ENCODE measurements around the gene AKAP13. TPM values are rescaled to one million over a fixed set of nuclear protein-coding genes. Genes with fewer than 3 reads are reported as not detected.

The AKAP13 gene
- total RNA-seq, 2 experiments from 2014 or later, result 79.4 to 83.2 TPM

DNA sequence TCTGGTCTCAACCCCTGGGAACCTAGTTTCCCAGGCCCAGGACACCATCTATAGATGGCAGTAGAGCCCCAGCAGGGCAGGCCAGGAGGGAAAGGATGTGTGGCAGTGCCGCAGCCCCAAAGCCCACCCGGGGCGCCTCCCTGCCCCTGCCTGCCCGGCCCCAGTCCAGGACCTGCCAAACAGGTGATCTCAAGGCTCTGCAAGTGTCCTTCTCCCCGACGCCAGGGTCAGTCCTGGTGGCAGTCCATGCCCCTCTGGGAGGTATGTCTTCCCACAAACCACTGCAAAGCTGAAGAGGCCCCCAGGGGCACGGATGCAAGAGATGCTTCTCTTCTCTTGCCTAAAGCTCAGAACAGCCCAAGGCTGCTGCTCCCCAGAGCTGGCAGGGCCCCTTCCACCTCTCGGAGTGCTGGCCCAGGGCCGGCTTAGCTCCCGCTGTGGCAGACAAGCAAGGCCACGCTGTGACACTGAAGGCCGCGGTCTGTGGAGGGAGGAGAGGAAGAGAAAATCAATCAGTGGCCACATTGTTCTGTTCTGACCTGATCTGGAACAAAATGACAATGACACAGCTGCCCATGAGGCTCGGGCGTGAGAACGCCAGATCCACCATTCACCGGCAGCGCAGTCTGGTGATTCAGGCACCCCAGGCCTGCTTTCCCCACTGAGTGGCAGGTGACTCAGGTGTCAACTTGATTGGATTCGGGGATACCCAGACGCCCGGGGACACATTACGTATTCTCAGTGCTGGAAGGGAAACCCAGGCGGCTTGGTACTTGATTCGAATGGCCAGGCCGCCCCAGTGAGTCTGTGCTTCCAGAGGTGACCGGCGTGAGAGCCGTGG is 380.3 kb downstream of the AKAP13 start:
- DNase-seq, result no peak
- H3K4me1 Mint-ChIP-seq (ENCODE audit: low read depth), result no peaks in the 10 kb centered on the region
- H3K9me3 Mint-ChIP-seq, result no peaks in the 10 kb centered on the region
- intact Hi-C loops (cut with micrococcal nuclease), result no loop called here
- CTCF ChIA-PET, result interaction anchor here (0.6 to 1.0 kb wide), 3 partner anchors 19 to 81 kb away, joined by 3 to 5 read pairs (median 3); no protein-coding TSS in a partner anchor
- H3K4me3 Mint-ChIP-seq, result no peak overlapping the region
- peaks cover 2% of the 10 kb centered on the region for H3K36me3 Mint-ChIP-seq (ENCODE audit: low read depth)
- H3K27me3 Mint-ChIP-seq (ENCODE audit: low read depth), result no peaks in the 10 kb centered on the region
- H3K27ac Mint-ChIP-seq, result no peak overlapping the region

DNA sequence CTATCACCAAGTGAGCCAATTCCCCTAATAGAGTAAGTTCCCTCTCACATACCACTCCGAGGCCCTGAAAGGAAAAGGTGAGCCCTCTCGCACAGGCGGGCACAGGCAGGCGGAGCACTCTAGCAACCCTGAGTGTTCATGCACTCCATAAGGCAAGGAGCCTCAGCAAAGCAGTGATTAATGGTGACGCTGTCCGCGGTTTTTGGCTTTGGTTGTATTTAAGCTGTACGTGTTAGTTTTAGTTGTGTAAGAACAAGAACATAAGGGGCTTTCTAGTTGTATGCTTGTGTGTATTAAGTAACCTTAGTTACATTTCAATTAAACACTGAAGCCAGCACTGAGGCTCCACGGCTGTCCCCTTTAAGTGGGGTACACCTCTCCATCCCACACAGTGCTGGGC is 381.2 kb downstream of the AKAP13 start:
- H3K9me3 Mint-ChIP-seq, result no peaks in the 10 kb centered on the region
- H3K4me3 Mint-ChIP-seq, result no peak overlapping the region

DNA sequence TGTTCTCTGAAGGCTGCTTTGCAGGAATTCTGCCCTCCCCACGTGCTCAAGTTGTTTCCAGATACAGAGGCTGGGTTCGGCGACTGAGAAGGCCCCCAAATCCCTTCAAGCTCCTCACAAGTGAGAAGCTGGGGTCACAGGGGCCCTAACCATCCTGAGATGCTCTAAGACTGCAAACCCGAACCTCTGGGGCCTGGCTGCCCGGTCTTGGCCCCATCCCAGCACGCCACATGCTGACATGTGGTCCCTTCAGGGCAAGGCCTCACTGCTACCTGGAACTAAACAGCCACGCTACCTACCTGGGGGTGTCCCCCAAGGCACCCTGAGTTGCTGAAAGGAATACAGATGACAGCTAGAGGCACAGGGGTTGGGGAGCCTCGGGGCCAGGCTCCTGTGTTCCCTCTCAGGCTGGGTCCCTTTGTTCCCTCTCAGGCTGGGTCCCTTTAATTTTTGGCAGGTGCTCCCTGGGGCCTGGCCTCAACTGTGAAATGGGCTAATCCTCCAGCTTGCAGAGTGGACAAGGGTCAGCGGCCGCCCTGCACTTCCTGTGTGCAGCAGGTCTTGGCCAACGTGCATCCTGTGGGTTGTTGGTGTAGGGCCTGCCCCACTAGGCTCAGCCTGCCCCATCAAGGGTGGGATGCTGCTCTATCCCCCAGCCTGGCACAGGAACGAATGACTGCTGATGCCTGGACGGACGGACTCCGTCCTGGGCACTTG is 381.8 kb downstream of the AKAP13 start:
- H3K27me3 Mint-ChIP-seq (ENCODE audit: low read depth), result no peaks in the 10 kb centered on the region

More for the DNA sequence above, 381.2 kb downstream of the AKAP13 start:
- CTCF ChIA-PET, result interaction anchor here (0.7 to 1.0 kb wide), 2 partner anchors 79 to 93 kb away, joined by 4 to 5 read pairs; no protein-coding TSS in a partner anchor
- no peak for DNase-seq
- H3K4me1 Mint-ChIP-seq (ENCODE audit: low read depth), result no peaks in the 10 kb centered on the region
- H3K27me3 Mint-ChIP-seq (ENCODE audit: low read depth), result no peaks in the 10 kb centered on the region
- intact Hi-C loops (cut with micrococcal nuclease), result no loop called here
- no peak overlapping the region for H3K27ac Mint-ChIP-seq
- peaks cover 2% of the 10 kb centered on the region for H3K36me3 Mint-ChIP-seq (ENCODE audit: low read depth)

DNA sequence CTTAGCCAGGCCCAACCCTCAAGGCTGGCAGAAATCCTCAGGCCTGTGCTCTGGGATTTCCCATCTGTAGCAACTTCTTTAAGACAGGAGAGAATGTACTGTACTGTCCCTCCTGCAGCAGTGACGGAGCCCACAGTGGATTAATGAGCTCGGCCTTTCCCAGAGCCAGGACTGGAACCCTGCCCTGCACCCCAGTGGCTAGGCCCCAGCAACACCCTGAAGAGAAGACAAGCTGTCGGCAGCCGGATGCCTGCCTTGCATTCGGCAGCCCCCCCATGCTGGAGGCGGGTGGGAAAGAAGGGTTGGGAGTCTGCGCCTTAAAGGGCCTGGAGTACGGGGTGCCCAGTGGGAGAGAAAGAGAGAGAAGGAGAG is 382.3 kb downstream of the AKAP13 start:
- H3K4me3 Mint-ChIP-seq, result no peak overlapping the region
- H3K4me1 Mint-ChIP-seq (ENCODE audit: low read depth), result no peaks in the 10 kb centered on the region
- DNase-seq, result no peak
- CTCF ChIA-PET, result no interaction called here
- H3K9me3 Mint-ChIP-seq, result no peaks in the 10 kb centered on the region
- peaks cover under 1% of the 10 kb centered on the region for H3K36me3 Mint-ChIP-seq (ENCODE audit: low read depth)
- intact Hi-C loops (cut with micrococcal nuclease), result no loop called here
- H3K27ac Mint-ChIP-seq, result peak overlapping the region; percentile 61
- no peaks in the 10 kb centered on the region for H3K27me3 Mint-ChIP-seq (ENCODE audit: low read depth)

More for the DNA sequence above, 381.8 kb downstream of the AKAP13 start:
- no peak for DNase-seq
- CTCF ChIA-PET, result interaction anchor here (0.7 to 1.0 kb wide), 2 partner anchors 79 to 92 kb away, joined by 4 to 5 read pairs; no protein-coding TSS in a partner anchor
- peaks cover 2% of the 10 kb centered on the region for H3K36me3 Mint-ChIP-seq (ENCODE audit: low read depth)
- no peaks in the 10 kb centered on the region for H3K4me1 Mint-ChIP-seq (ENCODE audit: low read depth)
- intact Hi-C loops (cut with micrococcal nuclease), result no loop called here
- no peak overlapping the region for H3K27ac Mint-ChIP-seq
- no peak overlapping the region for H3K4me3 Mint-ChIP-seq
- no peaks in the 10 kb centered on the region for H3K9me3 Mint-ChIP-seq

DNA sequence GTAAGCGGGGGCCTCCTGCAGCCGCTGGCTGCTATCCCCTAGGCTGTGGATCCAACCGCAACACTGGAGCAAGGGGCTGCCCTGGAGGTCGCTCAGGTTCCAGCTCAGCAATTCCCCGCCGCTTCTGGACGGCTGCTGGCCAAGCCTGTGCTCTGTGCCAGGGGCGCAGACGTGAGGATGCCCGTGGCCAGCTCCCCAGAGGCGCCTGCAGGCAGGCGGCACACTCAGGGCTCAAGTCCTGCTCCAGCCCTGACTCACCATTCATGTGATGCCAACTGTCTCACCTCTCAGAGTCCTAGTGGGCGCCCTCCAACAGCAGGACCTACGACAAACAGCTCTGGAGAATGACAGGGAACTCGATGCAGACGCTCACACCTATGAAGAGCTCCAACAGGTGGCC is 382.8 kb downstream of the AKAP13 start:
- Mint-ChIP-seq H3K4me1 (ENCODE audit: low read depth) (no peaks in the 10 kb centered on the region), H3K27me3 (ENCODE audit: low read depth) (no peaks in the 10 kb centered on the region), H3K4me3 (no peak overlapping the region), H3K9me3 (no peaks in the 10 kb centered on the region), H3K27ac (no peak overlapping the region), H3K36me3 (ENCODE audit: low read depth) (no peaks in the 10 kb centered on the region)
- CTCF ChIA-PET, result no interaction called here
- DNase-seq, result no peak
- intact Hi-C loops (cut with micrococcal nuclease), result no loop called here

DNA sequence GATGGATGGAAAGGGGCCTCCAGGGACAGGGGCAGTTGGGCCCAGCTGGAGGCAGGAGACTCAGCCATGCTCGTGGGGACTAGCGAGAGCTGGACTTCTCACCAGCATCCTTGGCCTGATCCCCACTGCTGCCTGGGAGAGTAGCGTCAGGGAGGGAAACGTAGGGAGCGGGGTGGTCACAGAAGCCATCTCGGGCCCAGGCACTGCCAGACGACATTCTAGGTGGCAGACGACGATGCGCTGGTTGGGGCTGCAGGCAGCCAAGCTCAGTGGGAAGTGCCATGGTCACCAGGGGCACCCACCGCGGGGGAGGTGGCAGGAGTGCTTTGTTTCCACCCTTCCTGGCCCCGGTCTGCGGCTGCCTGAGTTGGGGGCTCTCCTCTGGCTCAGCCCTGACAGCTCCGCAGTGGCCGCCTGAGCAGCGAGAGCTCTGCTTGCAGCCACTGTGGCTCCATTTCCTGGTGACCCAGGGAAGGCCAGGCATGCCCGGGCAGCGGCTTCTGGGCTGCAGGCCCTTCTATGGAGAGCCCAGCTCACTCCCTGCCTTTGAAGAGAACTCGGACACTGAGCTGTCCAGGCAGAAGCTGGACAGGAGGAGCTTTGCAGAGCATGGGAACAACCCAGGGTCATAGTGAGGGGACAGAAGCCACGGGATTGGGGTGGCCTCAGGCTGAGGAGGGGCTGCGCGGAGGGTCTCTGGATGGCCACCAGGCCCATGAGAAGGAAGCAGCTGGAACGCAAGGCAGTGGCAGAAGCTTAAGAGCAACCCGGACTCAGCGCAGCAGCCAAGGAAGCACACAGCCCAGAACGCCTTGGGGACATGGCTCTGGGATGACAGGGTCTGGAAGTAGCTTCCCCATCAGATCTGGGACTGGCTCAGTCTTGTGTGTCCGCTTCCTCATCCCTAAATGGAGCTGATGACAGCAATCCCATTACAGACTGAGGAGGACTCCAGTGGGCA is 383.6 kb downstream of the AKAP13 start:
- no peak overlapping the region for H3K27ac Mint-ChIP-seq
- DNase-seq, result no peak
- H3K27me3 Mint-ChIP-seq (ENCODE audit: low read depth), result no peaks in the 10 kb centered on the region
- no peaks in the 10 kb centered on the region for H3K36me3 Mint-ChIP-seq (ENCODE audit: low read depth)
- no peaks in the 10 kb centered on the region for H3K4me1 Mint-ChIP-seq (ENCODE audit: low read depth)
- H3K9me3 Mint-ChIP-seq, result no peaks in the 10 kb centered on the region
- CTCF ChIA-PET, result interaction anchor here (0.6 kb wide), 1 partner anchor 451 kb away, joined by 4 read pairs; no protein-coding TSS in a partner anchor
- no peak overlapping the region for H3K4me3 Mint-ChIP-seq
- intact Hi-C loops (cut with micrococcal nuclease), result no loop called here

DNA sequence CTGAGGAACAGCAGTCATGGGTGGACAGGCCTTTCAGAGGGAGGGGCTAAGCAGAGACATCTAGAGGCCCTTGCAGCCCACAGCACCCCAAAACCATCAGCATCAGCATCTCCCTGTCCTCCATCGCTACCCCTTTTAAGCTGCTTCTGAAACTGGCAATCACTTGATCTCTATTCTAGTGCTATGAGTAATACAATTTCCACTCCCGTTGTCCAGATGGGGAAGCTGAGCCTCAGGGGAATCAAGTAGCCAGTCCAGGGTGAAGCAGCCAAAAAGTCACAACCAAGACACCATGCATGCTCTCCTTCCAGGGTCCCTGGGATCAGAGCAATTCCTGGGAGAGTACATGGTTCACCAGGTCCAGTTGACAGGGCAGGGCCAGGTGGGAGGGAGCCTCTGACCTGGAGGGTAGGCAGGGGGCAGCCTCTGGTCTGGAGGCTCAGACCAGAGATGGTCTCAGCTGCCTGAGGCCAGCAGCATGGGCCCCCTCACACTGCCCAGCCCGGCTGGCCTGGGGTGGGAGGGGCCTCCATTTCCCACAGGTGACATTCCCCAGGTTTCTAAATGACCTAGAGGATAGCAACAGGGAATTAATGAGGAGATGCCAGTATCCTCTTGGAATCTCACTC is 384.4 kb downstream of the AKAP13 start:
- Mint-ChIP-seq H3K9me3 (no peaks in the 10 kb centered on the region), H3K4me1 (ENCODE audit: low read depth) (no peaks in the 10 kb centered on the region), H3K4me3 (no peak overlapping the region), H3K27ac (no peak overlapping the region), H3K36me3 (ENCODE audit: low read depth) (no peaks in the 10 kb centered on the region), H3K27me3 (ENCODE audit: low read depth) (no peaks in the 10 kb centered on the region)
- CTCF ChIA-PET, result interaction anchor here (0.6 to 1.1 kb wide), 2 partner anchors 32 to 452 kb away, joined by 3 to 4 read pairs; no protein-coding TSS in a partner anchor
- no peak for DNase-seq
- intact Hi-C loops (cut with micrococcal nuclease), result no loop called here

DNA sequence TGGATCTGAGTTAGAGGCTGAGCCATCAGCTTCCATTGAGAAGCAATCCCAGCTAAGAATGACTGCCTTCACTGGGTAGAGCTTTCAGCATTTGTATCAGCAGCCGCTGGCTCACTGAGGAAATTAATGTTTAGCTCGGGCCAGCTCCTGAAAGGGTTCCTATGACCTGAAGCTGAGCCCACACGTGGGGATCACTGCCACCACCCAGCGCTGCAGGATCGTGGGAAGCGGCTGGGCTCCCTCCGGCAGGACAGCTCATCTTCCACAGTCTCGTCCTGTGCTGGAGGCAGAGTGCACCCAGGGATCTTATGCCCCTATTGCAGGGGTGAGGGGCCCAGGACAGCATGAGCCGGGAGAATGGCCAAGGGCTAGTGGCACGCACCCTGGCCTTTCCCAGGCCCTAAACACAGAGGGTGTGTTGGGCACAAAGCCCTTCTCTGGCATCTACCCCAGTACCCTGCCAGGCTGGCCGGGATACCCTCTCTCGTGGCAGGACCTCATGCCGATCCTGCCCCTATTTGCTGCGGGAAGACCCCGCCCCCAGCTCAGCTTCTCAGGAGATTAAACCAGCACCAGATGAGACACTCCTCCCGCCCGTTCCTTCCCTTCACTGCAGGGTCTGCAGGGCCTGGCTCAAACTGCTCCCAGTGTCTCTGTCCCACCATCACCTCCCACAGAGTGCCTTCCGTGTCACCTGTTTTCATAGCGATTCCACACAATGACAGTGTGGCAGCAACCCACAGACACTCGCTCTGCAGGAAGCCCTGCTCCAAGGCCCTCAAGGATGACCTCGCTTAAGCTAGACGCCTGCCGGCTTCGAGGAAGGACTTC is 385.8 kb downstream of the AKAP13 start:
- no peak for DNase-seq
- H3K27me3 Mint-ChIP-seq (ENCODE audit: low read depth), result no peaks in the 10 kb centered on the region
- no peak overlapping the region for H3K4me3 Mint-ChIP-seq
- CTCF ChIA-PET, result interaction anchor here (0.8 to 1.1 kb wide), 2 partner anchors 15 to 30 kb away, joined by 3 read pairs; no protein-coding TSS in a partner anchor
- intact Hi-C loops (cut with micrococcal nuclease), result no loop called here
- H3K36me3 Mint-ChIP-seq (ENCODE audit: low read depth), result no peaks in the 10 kb centered on the region
- no peaks in the 10 kb centered on the region for H3K9me3 Mint-ChIP-seq
- no peaks in the 10 kb centered on the region for H3K4me1 Mint-ChIP-seq (ENCODE audit: low read depth)
- no peak overlapping the region for H3K27ac Mint-ChIP-seq

DNA sequence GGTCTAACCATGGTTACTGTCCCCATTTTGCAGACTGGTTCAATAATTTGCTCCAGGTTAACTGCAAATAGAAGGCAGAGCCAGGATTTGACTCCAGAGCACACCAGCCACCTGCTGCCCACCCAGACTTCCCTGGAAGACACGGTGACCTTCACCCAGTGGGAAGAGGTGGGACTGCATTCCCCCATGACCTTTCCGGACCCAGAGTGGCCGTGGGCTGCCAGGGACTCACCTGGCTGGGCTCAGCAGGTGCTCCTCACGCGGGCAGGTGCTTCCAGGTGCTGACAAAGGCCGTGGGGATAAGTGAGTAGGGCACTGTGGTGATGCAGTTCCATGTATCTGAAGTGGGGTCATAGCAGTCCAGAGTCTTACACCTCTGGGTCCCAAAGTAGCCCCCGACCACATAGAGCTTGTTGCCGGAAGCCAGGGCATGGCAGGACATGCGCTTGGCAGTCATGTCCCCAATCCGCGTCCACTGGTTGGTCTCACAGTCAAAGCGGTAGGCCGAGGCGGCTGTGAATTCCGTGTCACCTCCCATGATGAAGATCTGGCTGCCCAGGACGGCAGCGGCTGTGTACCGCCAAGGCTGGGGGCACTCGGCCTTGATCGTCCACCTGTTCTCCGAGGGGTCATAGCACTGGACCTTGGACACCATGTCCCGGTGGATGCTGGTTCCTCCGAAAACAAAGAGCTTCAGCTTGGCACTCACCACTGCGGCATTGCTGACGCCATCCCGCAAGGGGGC is 387.6 kb downstream of the AKAP13 start:
- CTCF ChIA-PET, result interaction anchor here (0.8 kb wide), 1 partner anchor 36 kb away, joined by 4 read pairs; no protein-coding TSS in a partner anchor
- DNase-seq, result no peak
- no peaks in the 10 kb centered on the region for H3K4me1 Mint-ChIP-seq (ENCODE audit: low read depth)
- H3K36me3 Mint-ChIP-seq (ENCODE audit: low read depth), result no peaks in the 10 kb centered on the region
- H3K27me3 Mint-ChIP-seq (ENCODE audit: low read depth), result no peaks in the 10 kb centered on the region
- H3K4me3 Mint-ChIP-seq, result no peak overlapping the region
- intact Hi-C loops (cut with micrococcal nuclease), result no loop called here
- H3K27ac Mint-ChIP-seq, result no peak overlapping the region
- H3K9me3 Mint-ChIP-seq, result no peaks in the 10 kb centered on the region

DNA sequence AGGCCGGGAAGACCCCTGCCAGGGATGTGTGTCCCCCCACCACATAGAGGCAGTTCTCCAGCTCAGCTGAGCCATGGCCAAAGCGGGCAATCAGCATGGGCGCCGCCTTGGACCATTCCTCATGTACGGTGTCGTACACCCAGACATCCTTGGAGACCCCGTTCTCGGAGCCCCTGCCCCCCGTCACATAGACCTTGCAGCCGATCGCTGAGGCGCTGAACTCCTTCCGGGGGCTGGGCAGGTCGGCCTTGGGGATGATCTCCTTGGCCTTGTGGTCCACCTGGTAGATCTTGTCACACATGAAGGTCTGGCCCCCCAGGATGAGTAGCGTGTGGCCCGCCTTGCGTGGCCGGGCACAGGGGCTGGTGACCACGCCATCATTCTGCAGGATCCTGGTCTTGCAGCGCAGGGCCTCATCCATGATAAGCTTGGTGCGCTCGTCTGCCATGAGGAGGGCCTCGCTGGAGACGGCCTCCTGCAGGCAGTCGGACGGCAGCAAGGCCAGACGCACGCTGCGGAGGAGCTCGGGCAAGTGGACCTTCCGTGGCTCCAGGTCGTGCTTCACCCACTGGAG is 388.3 kb downstream of the AKAP13 start:
- CTCF ChIA-PET, result interaction anchor here (0.8 kb wide), 1 partner anchor 37 kb away, joined by 4 read pairs; no protein-coding TSS in a partner anchor
- Mint-ChIP-seq H3K9me3 (no peaks in the 10 kb centered on the region), H3K27ac (no peak overlapping the region), H3K4me1 (ENCODE audit: low read depth) (no peaks in the 10 kb centered on the region), H3K4me3 (no peak overlapping the region), H3K36me3 (ENCODE audit: low read depth) (no peaks in the 10 kb centered on the region), H3K27me3 (ENCODE audit: low read depth) (no peaks in the 10 kb centered on the region)
- no peak for DNase-seq
- intact Hi-C loops (cut with micrococcal nuclease), result no loop called here
